OCI-LY3 (cell line): Measurements from ENCODE around the gene KEAP1.

Experiments
- H2AFZ ChIP-seq: fragments of 200-600, 300-600 bp; shearing (Covaris generic); 2 replicates; pipeline ENCODE4 v1.6.0; 2014; ENCODE audit warnings: antibody characterized with exemption, low read depth, low read length
- H3K27ac ChIP-seq: fragments of 200-600, 300-600 bp; sonication (generic); 2 replicates; pipeline ENCODE4 v1.5.1; 2014; ENCODE audit warnings: mild to moderate bottlenecking, low read length, moderate library complexity, mixed read lengths
- H3K27me3 ChIP-seq: fragments of 200-600, 300-600 bp; sonication (generic); 2 replicates; pipeline ENCODE4 v1.6.1; 2014; ENCODE audit warnings: low read depth, low read length, mixed read lengths
- H3K36me3 ChIP-seq: fragments of 200-600, 300-600 bp; sonication (generic); replicated peaks from 2 replicates; pipeline ENCODE3; 2014; ENCODE audit warnings: low read depth, low read length, mixed read lengths
- H3K4me1 ChIP-seq: fragments of 300-600, 200-600 bp; sonication (generic); 2 replicates; pipeline ENCODE4 v1.6.1; 2014; ENCODE audit warnings: low read length, mixed read lengths
- H3K4me2 ChIP-seq: fragments of 200-600, 300-600 bp; sonication (generic); 2 replicates; pipeline ENCODE4 v1.6.1; 2014; ENCODE audit warnings: low read length, mixed read lengths
- H3K4me3 ChIP-seq: fragments of 300-600, 200-600 bp; sonication (generic); 2 replicates; pipeline ENCODE4 v1.5.1; 2014; ENCODE audit warnings: antibody characterized with exemption, mild to moderate bottlenecking, low read length, moderate library complexity
- H3K79me2 ChIP-seq: fragments of 300-600, 200-600 bp; shearing (Covaris generic); 2 replicates; pipeline ENCODE4 v1.6.1; 2014; ENCODE audit warnings: mild to moderate bottlenecking, low read length, mixed read lengths
- H3K9ac ChIP-seq: fragments of 300-600, 200-600 bp; shearing (Covaris generic); 2 replicates; pipeline ENCODE4 v1.6.0; 2014; ENCODE audit warnings: mild to moderate bottlenecking, low read length, moderate library complexity
- H3K9me3 ChIP-seq: fragments of 200-600, 300-600 bp; shearing (Covaris generic); 2 replicates; pipeline ENCODE4 v1.6.1; 2014; ENCODE audit warnings: low read length, mixed read lengths; ENCODE audit not compliant: insufficient read depth
- H4K20me1 ChIP-seq: fragments of 200-600, 300-600 bp; sonication (generic); 2 replicates; pipeline ENCODE4 v1.6.1; 2016; ENCODE audit warnings: low read length, mixed read lengths; ENCODE audit not compliant: insufficient read depth
- EZH2phosphoT487 ChIP-seq: fragments of 200-600 bp; shearing (Covaris generic); IDR thresholded peaks from 2 replicates; pipeline ENCODE4 v1.6.1; 2018; ENCODE audit warnings: antibody characterized with exemption, mixed run types, low read depth
- TF ChIP-seq, protein P1 (sequence below): fragments of 200-600, 300-600 bp; sonication (generic); IDR thresholded peaks from 2 replicates; pipeline ENCODE4 v1.5.1; 2014; ENCODE audit warnings: antibody characterized with exemption, low read length, low read depth

KEAP1 gene

DNA sequence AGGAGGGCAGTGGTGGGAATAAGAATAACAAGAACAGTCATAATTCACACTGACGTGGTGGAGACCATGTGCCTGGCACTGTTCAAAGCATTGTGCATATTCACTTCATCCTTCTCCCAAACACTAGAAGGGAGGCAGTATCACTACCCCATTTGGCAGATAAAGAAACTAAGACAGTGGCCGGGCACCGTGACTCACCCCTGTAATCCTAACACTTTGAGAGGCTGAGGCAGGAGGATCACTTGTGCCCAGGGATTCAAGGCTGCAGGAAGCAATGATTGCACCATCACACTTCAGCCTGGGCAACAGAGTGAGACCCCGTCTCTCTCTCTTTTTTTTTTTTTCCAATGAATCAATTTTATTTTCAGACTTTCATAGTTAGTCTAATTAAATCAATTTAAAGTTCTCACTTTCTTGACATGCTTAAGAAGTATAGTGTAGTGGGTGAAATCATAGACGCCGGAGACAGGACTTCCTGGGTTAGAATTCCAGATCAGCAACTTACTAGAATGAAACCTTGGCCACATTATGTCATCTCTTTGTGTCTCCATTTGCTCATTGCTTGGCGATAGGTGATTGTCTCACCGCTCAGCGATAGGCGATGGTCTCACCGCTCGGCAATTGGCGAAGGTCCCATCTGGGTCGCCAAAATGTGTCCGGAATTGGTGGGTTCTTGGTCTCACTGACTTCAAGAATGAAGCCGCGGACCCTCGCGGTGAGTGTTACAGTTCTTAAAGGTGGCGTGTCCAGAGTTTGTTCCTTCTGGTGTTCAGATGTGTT, 35.2 kb upstream of the KEAP1 start:
- H2AFZ ChIP-seq: no peak overlapping the region
- no peaks in the 10 kb centered on the region for H3K9me3 ChIP-seq
- H3K9ac ChIP-seq: no peak overlapping the region
- H3K27me3 ChIP-seq: peaks cover 23% of the 10 kb centered on the region
- H3K4me1 ChIP-seq: peaks cover 4% of the 10 kb centered on the region; the same call in 1 of the 2 replicates
- no peak for TF ChIP-seq EZH2phosphoT487
- TF ChIP-seq, protein P1, sequence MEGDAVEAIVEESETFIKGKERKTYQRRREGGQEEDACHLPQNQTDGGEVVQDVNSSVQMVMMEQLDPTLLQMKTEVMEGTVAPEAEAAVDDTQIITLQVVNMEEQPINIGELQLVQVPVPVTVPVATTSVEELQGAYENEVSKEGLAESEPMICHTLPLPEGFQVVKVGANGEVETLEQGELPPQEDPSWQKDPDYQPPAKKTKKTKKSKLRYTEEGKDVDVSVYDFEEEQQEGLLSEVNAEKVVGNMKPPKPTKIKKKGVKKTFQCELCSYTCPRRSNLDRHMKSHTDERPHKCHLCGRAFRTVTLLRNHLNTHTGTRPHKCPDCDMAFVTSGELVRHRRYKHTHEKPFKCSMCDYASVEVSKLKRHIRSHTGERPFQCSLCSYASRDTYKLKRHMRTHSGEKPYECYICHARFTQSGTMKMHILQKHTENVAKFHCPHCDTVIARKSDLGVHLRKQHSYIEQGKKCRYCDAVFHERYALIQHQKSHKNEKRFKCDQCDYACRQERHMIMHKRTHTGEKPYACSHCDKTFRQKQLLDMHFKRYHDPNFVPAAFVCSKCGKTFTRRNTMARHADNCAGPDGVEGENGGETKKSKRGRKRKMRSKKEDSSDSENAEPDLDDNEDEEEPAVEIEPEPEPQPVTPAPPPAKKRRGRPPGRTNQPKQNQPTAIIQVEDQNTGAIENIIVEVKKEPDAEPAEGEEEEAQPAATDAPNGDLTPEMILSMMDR: no peak
- H3K4me2 ChIP-seq: no peak overlapping the region
- H3K36me3 ChIP-seq: no peaks in the 10 kb centered on the region
- no peaks in the 10 kb centered on the region for H4K20me1 ChIP-seq
- no peak overlapping the region for H3K27ac ChIP-seq
- no peaks in the 10 kb centered on the region for H3K79me2 ChIP-seq
- no peak overlapping the region for H3K4me3 ChIP-seq

DNA sequence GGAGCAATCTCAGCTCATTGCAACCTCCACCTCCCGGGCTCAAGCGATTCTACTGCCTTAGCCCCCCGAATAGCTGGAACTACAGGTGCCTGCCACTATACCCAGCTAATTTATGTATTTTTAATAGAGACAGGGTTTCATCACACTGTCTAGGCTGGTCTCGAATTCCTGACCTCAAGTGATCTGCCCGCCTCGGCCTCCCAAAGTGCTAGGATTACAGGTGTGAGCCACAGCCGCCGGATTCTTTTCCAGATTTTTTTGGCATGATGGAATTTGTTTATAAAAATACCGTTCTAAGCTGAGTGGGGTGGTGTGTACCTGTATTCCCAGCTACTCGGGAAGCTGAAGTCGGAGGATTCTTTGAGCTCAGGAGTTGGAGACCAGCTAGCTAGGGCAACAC, 34.5 kb upstream of the KEAP1 start:
- TF ChIP-seq, protein P1: no peak
- no peak for TF ChIP-seq EZH2phosphoT487
- Histone ChIP-seq H3K4me1 (peaks cover 4% of the 10 kb centered on the region; the same call in 1 of the 2 replicates), H3K4me3 (no peak overlapping the region), H3K36me3 (no peaks in the 10 kb centered on the region), H3K9me3 (no peaks in the 10 kb centered on the region), H3K9ac (no peak overlapping the region), H3K4me2 (no peak overlapping the region), H3K79me2 (no peaks in the 10 kb centered on the region), H3K27me3 (peaks cover 23% of the 10 kb centered on the region), H3K27ac (no peak overlapping the region), H2AFZ (no peak overlapping the region), H4K20me1 (no peaks in the 10 kb centered on the region)

DNA sequence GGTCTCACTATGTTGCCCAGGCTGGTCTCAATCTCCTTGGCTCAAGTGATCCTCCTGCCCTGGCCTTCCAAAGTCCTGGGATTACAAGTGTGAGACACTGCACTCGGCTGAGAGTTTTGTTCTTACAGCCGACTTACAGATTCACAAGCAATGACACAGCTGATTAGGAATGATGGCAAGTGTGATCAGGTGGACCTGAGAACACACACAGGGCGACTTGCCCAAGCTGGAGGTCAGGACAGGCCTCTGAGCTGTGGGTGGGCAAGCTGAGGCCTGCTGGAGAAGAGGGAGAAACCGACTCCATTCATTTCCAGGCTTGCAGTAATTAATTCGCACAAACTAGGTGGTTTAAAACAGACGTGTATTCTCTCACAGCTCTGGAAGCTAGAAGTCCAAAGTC, 32.5 kb upstream of the KEAP1 start:
- Histone ChIP-seq H4K20me1 (no peaks in the 10 kb centered on the region), H3K4me3 (no peak overlapping the region), H3K79me2 (no peaks in the 10 kb centered on the region), H3K9me3 (no peaks in the 10 kb centered on the region), H3K4me1 (peaks cover 4% of the 10 kb centered on the region; the same call in 1 of the 2 replicates), H3K27me3 (peaks cover 20% of the 10 kb centered on the region), H3K27ac (no peak overlapping the region), H3K9ac (no peak overlapping the region), H3K4me2 (no peak overlapping the region), H2AFZ (no peak overlapping the region), H3K36me3 (no peaks in the 10 kb centered on the region)
- no peak for TF ChIP-seq EZH2phosphoT487
- TF ChIP-seq, protein P1: no peak

DNA sequence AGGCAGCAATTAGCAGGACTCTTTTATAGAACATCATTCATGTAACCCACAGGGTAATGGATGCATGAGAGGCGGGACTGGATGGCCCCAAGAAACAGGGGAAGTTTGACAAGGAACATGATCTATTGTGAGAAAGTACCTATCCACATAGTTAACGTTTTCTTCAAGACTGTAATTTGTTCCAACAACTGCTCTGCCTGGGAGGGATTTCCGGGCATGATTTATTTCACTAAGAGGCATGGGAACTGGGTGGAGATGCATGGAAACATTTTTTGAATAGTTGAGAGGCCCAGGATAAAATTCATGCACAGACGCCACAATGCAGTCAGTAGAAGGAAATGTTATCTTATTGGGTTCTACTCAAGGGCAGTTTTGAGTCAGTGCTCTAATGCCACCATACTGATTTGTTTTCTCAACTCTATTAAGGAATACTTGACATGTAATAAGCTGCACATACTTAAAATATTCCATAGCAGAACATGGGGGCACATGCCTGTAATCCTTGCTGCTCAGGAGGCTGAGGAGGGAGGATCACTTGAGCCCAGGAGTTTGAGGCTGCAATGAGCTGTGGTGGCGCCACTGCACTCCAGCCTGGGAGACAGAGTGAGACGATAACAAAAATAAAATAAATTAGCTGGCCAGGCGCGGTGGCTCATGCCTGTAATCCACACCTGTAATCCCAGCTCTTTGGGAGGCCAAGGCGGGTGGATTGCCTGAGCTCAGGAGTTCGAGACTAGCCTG, 30.7 kb upstream of the KEAP1 start:
- Histone ChIP-seq H3K9me3 (no peaks in the 10 kb centered on the region), H3K9ac (no peak overlapping the region), H3K27ac (no peak overlapping the region), H4K20me1 (no peaks in the 10 kb centered on the region), H3K4me3 (no peak overlapping the region), H3K36me3 (no peaks in the 10 kb centered on the region), H3K4me1 (peaks cover 4% of the 10 kb centered on the region; the same call in 1 of the 2 replicates), H2AFZ (no peak overlapping the region), H3K79me2 (no peaks in the 10 kb centered on the region), H3K4me2 (no peak overlapping the region), H3K27me3 (peaks cover 17% of the 10 kb centered on the region)
- TF ChIP-seq EZH2phosphoT487: no peak
- TF ChIP-seq, protein P1: no peak
